Activated CD8-positive, alpha-beta memory T cell treated with anti-CD3 and anti-CD28 coated beads, Interleukin-2, amount 10 ng/mL, durations not matched to agents 7 days and 5 days (primary cell): ENCODE results near the gene ALPG. TPM values are rescaled to one million over a fixed set of nuclear protein-coding genes. Genes with fewer than 3 reads are reported as not detected.
"Not testable (repeated sequence)": the region's sequence is repeated elsewhere in the genome, so short reads cannot be mapped to it uniquely, and the experiment has no call there.

Experiments used
- ATAC-seq: fragments of 150-1000 bp; cut with Tn5 transposase; one replicate; pipeline ENCODE4 v1.10.0; 2021; ENCODE audit warnings: moderate library complexity
- CTCF ChIA-PET: fragments of 350-600 bp; sonication (Branson Sonifier 250); formaldehyde crosslinking; loops from one replicate; lab custom pipeline; 2021; ENCODE audit warnings: antibody characterized with exemption; lab: Charles Lee
- DNase-seq: peaks from one replicate; pipeline ENCODE4 v3.0.0-alpha.2; 2020
- H3K27ac Mint-ChIP-seq: one replicate; pipeline ENCODE4 v1.8.0; 2021; ENCODE audit warnings: mild to moderate bottlenecking, mixed read lengths
- H3K27me3 Mint-ChIP-seq: one replicate; pipeline ENCODE4 v1.8.0; 2021; ENCODE audit warnings: mixed read lengths
- H3K36me3 Mint-ChIP-seq: one replicate; pipeline ENCODE4 v1.8.0; 2021; ENCODE audit warnings: mild to moderate bottlenecking, mixed read lengths
- H3K4me1 Mint-ChIP-seq: one replicate; pipeline ENCODE4 v1.8.0; 2021; ENCODE audit warnings: mixed read lengths
- H3K4me3 Mint-ChIP-seq: one replicate; pipeline ENCODE4 v1.8.0; 2021; ENCODE audit warnings: mild to moderate bottlenecking, moderate library complexity, mixed read lengths
- H3K9me3 Mint-ChIP-seq: one replicate; pipeline ENCODE4 v1.8.0; 2022; ENCODE audit warnings: low read depth, mixed read lengths
- total RNA-seq, 2 experiments: library from RNA; stranded (reverse); gene quantifications; one replicate each; pipeline ENCODE4 v1.2.3, GENCODE V29; 2021

Gene ALPG
- not detected for total RNA-seq

GRCh38 chr2:232406556-232407310 is at the start of gene ALPG:
Gene ALPG, plus strand, starts transcription at chr2:232406844. Its CDS starts 51 bp downstream, at chr2:232406895.
- no peak within 1 kb of the TSS for H3K4me3 Mint-ChIP-seq
- CTCF ChIA-PET = no interaction called here
- no peak for DNase-seq
- no peaks in the 10 kb centered on the region for H3K36me3 Mint-ChIP-seq
- H3K27me3 Mint-ChIP-seq = peaks cover 20% of the 10 kb centered on the region
- no peaks in the 10 kb centered on the region for H3K9me3 Mint-ChIP-seq
- H3K4me1 Mint-ChIP-seq = no peaks in the 10 kb centered on the region
- H3K27ac Mint-ChIP-seq = no peak within 1 kb of the TSS
- ATAC-seq = no peak

- Mint-ChIP-seq H3K36me3 (no peaks in the 10 kb centered on the region), H3K27ac (no peak overlapping the region), H3K27me3 (peaks cover 4% of the 10 kb centered on the region), H3K9me3 (no peaks in the 10 kb centered on the region), H3K4me1 (peaks cover 18% of the 10 kb centered on the region), H3K4me3 (no peak overlapping the region)
- DNase-seq (no peak), ATAC-seq (no peak)
- CTCF ChIA-PET = interaction anchor here (0.5 to 1.6 kb wide), 2 partner anchors 10 to 459 kb away, joined by 3 read pairs; no protein-coding TSS in a partner anchor
Measured at GRCh38 chr2:232361646-232362045, 45.0 kb upstream of the ALPG start.

- no peaks in the 10 kb centered on the region for H3K9me3 Mint-ChIP-seq
- DNase-seq (no peak), ATAC-seq (no peak)
- H3K4me3 Mint-ChIP-seq = no peak overlapping the region
- no peaks in the 10 kb centered on the region for H3K27me3 Mint-ChIP-seq
- H3K36me3 Mint-ChIP-seq = no peaks in the 10 kb centered on the region
- CTCF ChIA-PET = interaction anchor here (1.0 to 2.4 kb wide), 4 partner anchors 9 to 77 kb away, joined by 3 to 9 read pairs (median 4); no protein-coding TSS in a partner anchor
- H3K4me1 Mint-ChIP-seq = peaks cover 18% of the 10 kb centered on the region
- H3K27ac Mint-ChIP-seq = no peak overlapping the region
Measured at GRCh38 chr2:232362174-232362900, 44.3 kb upstream of the ALPG start.

- peak overlapping the region; percentile 75 for H3K4me3 Mint-ChIP-seq
- CTCF ChIA-PET = interaction anchor here (1.0 to 2.4 kb wide), 8 partner anchors 8 to 439 kb away, joined by 3 to 9 read pairs (median 4); no protein-coding TSS in a partner anchor
- not testable (repeated sequence) for H3K9me3 Mint-ChIP-seq, H3K36me3 Mint-ChIP-seq, H3K27me3 Mint-ChIP-seq, DNase-seq, ATAC-seq
- peaks cover 18% of the 10 kb centered on the region for H3K4me1 Mint-ChIP-seq
- peak overlapping the region; percentile 92 for H3K27ac Mint-ChIP-seq
Measured at GRCh38 chr2:232363064-232363783, 43.4 kb upstream of the ALPG start.

GRCh38 chr2:232363784-232364615 is 42.6 kb upstream of the ALPG start:
- ATAC-seq (peak; percentile 73), DNase-seq (peak; percentile 68)
- H3K27ac Mint-ChIP-seq = peak overlapping the region; percentile 92
- H3K4me1 Mint-ChIP-seq = peaks cover 18% of the 10 kb centered on the region
- CTCF ChIA-PET = interaction anchor here (0.9 to 2.4 kb wide), 9 partner anchors 28 to 458 kb away, joined by 3 to 12 read pairs (median 5); no protein-coding TSS in a partner anchor
- peak overlapping the region; percentile 75 for H3K4me3 Mint-ChIP-seq
- no peaks in the 10 kb centered on the region for H3K36me3 Mint-ChIP-seq
- H3K9me3 Mint-ChIP-seq = no peaks in the 10 kb centered on the region
- no peaks in the 10 kb centered on the region for H3K27me3 Mint-ChIP-seq

GRCh38 chr2:232364806-232365594 is 41.6 kb upstream of the ALPG start:
- CTCF ChIA-PET = interaction anchor here (0.9 to 2.4 kb wide), 10 partner anchors 11 to 464 kb away, joined by 3 to 12 read pairs (median 4); no protein-coding TSS in a partner anchor
- H3K36me3 Mint-ChIP-seq, H3K9me3 Mint-ChIP-seq, H3K27ac Mint-ChIP-seq, H3K4me3 Mint-ChIP-seq, ATAC-seq, DNase-seq, H3K27me3 Mint-ChIP-seq: not testable (repeated sequence)
- peaks cover 18% of the 10 kb centered on the region for H3K4me1 Mint-ChIP-seq

GRCh38 chr2:232365621-232366321 is 40.9 kb upstream of the ALPG start:
- Mint-ChIP-seq H3K4me3 (no peak overlapping the region), H3K27ac (no peak overlapping the region), H3K27me3 (no peaks in the 10 kb centered on the region), H3K4me1 (peaks cover 18% of the 10 kb centered on the region), H3K9me3 (no peaks in the 10 kb centered on the region), H3K36me3 (no peaks in the 10 kb centered on the region)
- CTCF ChIA-PET = interaction anchor here (1.0 to 2.4 kb wide), 4 partner anchors 10 to 464 kb away, joined by 3 to 7 read pairs (median 4); no protein-coding TSS in a partner anchor
- DNase-seq (peak; percentile 54), ATAC-seq (peak; percentile 78)

GRCh38 chr2:232366461-232366860 is 40.2 kb upstream of the ALPG start:
- H3K27me3 Mint-ChIP-seq, H3K9me3 Mint-ChIP-seq, ATAC-seq, H3K27ac Mint-ChIP-seq, DNase-seq, H3K36me3 Mint-ChIP-seq, H3K4me3 Mint-ChIP-seq: not testable (repeated sequence)
- CTCF ChIA-PET = interaction anchor here (0.6 to 2.4 kb wide), 2 partner anchors 15 to 39 kb away, joined by 3 to 7 read pairs; no protein-coding TSS in a partner anchor
- peaks cover 18% of the 10 kb centered on the region for H3K4me1 Mint-ChIP-seq

- no peaks in the 10 kb centered on the region for H3K27me3 Mint-ChIP-seq
- H3K4me3 Mint-ChIP-seq = no peak overlapping the region
- H3K36me3 Mint-ChIP-seq = no peaks in the 10 kb centered on the region
- peaks cover 18% of the 10 kb centered on the region for H3K4me1 Mint-ChIP-seq
- DNase-seq = no peak
- no peak for ATAC-seq
- no peak overlapping the region for H3K27ac Mint-ChIP-seq
- CTCF ChIA-PET = interaction anchor here (0.6 to 2.4 kb wide), 2 partner anchors 15 to 40 kb away, joined by 3 to 7 read pairs; no protein-coding TSS in a partner anchor
- no peaks in the 10 kb centered on the region for H3K9me3 Mint-ChIP-seq
Measured at GRCh38 chr2:232367016-232367415, 39.6 kb upstream of the ALPG start.

- CTCF ChIA-PET = interaction anchor here (0.7 to 2.4 kb wide), 2 partner anchors 32 to 40 kb away, joined by 3 to 7 read pairs; no protein-coding TSS in a partner anchor
Measured at GRCh38 chr2:232367591-232368233, 38.9 kb upstream of the ALPG start.

GRCh38 chr2:232368311-232368731 is 38.3 kb upstream of the ALPG start:
- Mint-ChIP-seq H3K9me3 (no peaks in the 10 kb centered on the region), H3K27ac (no peak overlapping the region), H3K4me1 (peaks cover 17% of the 10 kb centered on the region), H3K36me3 (no peaks in the 10 kb centered on the region), H3K4me3 (no peak overlapping the region), H3K27me3 (no peaks in the 10 kb centered on the region)
- CTCF ChIA-PET = no interaction called here
- ATAC-seq = no peak
- DNase-seq = no peak

More at GRCh38 chr2:232367591-232368233, 38.9 kb upstream of the ALPG start:
- no peaks in the 10 kb centered on the region for H3K36me3 Mint-ChIP-seq
- ATAC-seq (no peak), DNase-seq (no peak)
- no peaks in the 10 kb centered on the region for H3K27me3 Mint-ChIP-seq
- no peak overlapping the region for H3K4me3 Mint-ChIP-seq
- H3K4me1 Mint-ChIP-seq = peaks cover 18% of the 10 kb centered on the region
- H3K9me3 Mint-ChIP-seq = no peaks in the 10 kb centered on the region
- H3K27ac Mint-ChIP-seq = no peak overlapping the region
